T-helper 1 cell treated with Interleukin-12 subunit alpha and Interleukin-12 subunit beta and Interleukin-4 antibody, amounts not matched to agents 30 μg/mL and 1 μg/mL, for 36 hours (primary cell): ENCODE results near the gene PTGDS.

ENCODE experiments used
- H3K27ac Mint-ChIP-seq: one replicate; pipeline ENCODE4 v1.8.0; 2021; ENCODE audit warnings: mild to moderate bottlenecking, mixed read lengths
- H3K27me3 Mint-ChIP-seq: one replicate; pipeline ENCODE4 v1.8.0; 2021; ENCODE audit warnings: low read depth, mixed read lengths
- H3K36me3 Mint-ChIP-seq: one replicate; pipeline ENCODE4 v1.8.0; 2021; ENCODE audit warnings: low read depth, mixed read lengths
- H3K4me1 Mint-ChIP-seq: one replicate; pipeline ENCODE4 v1.8.0; 2021; ENCODE audit warnings: low read depth, mixed read lengths
- H3K4me3 Mint-ChIP-seq: one replicate; pipeline ENCODE4 v1.8.0; 2021; ENCODE audit warnings: mild to moderate bottlenecking, moderate library complexity, mixed read lengths
- H3K9me3 Mint-ChIP-seq: one replicate; pipeline ENCODE4 v1.8.0; 2021; ENCODE audit warnings: mixed read lengths

PTGDS gene

DNA sequence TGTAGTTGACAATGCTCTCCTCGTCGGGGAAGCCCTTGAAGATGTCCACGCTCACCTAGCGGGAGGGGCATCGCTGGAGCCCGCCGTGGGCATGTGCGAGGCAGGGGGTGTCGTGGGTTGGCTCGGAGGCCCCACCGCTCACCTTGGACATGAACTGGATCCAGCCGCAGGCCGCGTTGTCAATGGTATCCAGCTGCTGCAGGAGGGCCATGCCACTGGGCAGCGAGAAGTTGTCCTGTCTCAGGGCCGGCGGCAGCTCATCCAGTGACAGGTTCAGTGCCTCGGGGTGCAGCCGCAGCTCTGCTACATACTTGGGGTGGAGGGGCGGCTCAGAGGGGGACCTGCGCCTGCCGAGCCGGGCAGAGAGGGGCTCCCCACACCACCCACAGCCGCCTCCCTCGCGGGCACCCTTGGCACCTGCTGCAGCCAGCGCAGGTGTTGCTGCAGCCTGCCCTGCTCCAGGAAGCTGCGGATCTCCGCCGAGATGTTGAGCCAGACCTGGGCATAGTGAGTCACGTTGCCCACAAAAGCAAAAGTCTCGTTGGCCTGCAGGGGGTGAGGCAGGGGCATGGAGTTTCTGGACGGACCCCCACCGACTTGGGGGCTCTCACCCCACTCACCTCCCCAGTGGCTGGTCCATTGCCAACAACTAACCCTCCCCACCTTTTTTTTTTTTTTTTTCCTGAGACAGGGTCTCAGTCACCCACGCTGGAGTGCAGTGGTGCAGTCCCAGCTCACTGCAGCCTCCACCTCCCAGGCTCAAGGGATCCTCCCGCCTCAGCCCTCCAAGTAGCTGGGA is 41.7 kb downstream of the PTGDS start:
- Mint-ChIP-seq H3K9me3 (no peaks in the 10 kb centered on the region), H3K4me1 (peaks cover 3% of the 10 kb centered on the region), H3K27ac (no peak overlapping the region), H3K27me3 (no peaks in the 10 kb centered on the region), H3K4me3 (no peak overlapping the region), H3K36me3 (peaks cover 3% of the 10 kb centered on the region)

DNA sequence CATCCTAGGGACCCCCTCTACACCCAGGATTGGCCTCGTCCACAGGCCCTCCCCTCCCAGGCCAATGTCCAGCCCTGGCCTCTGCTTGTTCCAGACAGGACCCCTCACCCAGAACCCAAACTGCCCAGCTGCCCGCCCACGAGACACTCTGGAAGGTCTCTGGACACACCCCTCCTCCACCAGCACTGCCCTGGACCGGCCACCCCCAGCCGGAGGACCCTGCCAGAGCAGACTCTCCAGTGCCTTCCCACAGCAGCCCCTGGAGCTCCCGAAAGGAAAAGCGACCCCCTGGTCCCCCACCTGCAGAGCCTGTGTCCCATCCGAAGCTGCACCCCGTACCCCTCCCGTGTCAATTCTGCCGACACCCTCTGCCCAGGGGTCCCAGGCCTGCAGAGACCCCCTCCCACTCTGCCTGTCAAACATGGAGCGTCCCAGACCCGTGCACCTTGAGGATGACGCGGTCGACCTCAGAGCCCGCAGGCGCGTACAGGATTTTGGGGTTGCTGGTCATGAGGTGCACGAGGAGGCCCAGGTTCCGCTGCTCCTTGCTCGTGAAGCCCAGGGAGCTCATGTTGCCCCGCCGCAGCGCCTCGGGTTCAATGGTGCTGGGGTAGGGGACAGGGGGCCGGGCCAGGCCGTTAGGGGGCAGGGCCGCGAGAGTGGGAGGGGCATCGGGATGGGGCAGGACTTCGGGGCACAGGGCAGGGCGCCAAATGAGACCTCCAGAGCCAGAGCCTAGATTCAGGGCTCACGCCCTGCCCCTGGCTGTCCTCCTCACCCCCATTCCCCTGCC is 42.8 kb downstream of the PTGDS start:
- Mint-ChIP-seq H3K36me3 (peaks cover 3% of the 10 kb centered on the region), H3K27ac (no peak overlapping the region), H3K4me1 (peaks cover 3% of the 10 kb centered on the region), H3K27me3 (no peaks in the 10 kb centered on the region), H3K4me3 (no peak overlapping the region), H3K9me3 (no peaks in the 10 kb centered on the region)

DNA sequence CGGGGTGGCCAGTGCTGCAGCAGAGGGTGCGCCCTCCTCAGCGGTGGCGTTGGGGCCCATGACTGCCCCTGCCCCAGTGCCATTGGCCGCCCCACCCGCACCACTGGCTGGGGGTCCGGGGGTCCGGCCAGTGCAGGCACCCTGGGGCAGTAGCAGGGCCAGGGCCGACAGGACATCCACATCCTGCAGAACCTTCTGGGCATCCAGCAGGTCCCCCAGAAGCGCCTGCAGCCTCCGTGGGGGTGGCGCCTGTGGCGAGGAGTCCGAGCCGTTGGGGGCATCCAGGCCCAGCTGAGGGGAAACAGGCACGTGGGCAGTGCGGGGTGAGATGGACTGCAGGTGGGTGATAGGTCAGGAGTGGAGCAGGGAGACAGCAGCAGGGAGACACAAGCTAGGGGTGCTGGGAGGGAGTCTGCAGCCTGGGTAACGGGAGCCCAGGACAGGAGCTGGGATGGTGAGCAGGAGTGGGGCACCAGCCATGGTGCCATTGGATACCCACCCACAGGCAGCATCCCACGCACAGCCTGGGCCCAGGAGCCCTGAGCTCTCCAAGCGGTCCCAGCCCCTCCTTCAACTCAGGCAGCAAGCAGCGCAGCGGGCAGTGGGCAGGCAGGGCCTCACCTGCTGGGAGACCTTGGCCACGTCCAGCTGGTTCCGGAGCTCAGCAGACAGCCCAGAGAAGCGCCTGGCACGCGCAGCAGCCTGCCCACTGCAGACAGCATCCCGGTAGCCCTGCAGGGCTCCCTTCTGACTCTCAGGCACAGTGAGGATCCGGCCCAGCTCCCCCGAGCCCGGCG is 43.7 kb downstream of the PTGDS start:
- Mint-ChIP-seq H3K9me3 (no peaks in the 10 kb centered on the region), H3K36me3 (peaks cover 3% of the 10 kb centered on the region), H3K4me3 (no peak overlapping the region), H3K27ac (no peak overlapping the region), H3K4me1 (peaks cover 3% of the 10 kb centered on the region), H3K27me3 (no peaks in the 10 kb centered on the region)

DNA sequence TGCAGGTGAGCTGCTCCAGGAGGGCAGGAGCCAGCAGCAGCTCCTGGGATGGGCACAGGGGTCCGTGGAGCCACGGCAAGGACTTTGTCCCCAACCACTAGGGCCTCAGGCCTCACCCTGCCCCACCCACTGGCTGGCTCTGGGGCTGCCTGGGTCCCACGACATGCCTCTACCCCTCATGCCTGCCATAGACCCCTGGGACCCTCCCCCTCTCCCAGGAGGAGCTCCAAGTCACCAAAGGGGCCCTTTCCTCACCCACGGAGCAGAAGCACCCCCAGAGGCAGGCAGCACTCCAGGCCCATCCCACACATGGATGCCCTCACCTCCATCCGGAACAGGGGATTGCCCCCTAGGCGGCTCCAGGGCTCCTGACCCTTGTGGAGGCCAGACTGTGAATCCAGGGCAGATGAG is 44.3 kb downstream of the PTGDS start:
- H3K4me3 Mint-ChIP-seq = no peak overlapping the region
- no peak overlapping the region for H3K27ac Mint-ChIP-seq
- H3K36me3 Mint-ChIP-seq = peaks cover 3% of the 10 kb centered on the region
- no peaks in the 10 kb centered on the region for H3K27me3 Mint-ChIP-seq
- H3K4me1 Mint-ChIP-seq = peaks cover 3% of the 10 kb centered on the region
- H3K9me3 Mint-ChIP-seq = no peaks in the 10 kb centered on the region

DNA sequence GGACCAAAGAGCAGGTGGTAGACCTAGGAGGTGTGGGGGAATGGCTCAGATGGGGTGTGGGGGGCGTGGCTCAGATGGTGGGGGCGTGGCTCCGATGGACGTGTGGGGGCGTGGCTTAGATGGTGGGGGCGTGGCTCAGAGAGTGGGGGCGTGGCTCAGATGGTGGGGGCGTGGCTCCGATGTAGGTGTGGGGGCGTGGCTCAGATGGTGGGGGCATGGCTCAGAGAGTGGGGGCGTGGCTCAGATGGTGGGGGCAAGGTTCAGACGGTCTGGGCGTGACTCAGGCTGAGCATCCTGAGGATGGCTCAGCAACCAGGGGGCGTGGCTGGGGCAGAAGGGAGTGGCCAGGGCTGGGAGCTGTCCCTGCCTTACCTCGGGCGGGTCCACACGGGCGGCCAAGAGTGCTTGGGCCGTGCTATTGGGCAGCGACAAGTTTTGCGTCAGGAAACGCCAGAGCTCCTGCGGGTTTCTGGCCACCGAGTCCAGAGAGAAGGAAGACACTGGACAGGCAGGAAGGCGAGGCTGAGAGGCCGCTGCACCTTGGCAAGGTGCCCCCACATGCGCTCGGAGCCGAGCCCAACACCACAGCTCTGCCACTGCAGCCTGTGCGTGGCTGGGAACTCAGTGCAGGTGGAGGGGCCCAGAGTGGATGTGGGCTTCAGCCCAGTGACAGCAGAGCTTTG is 44.8 kb downstream of the PTGDS start:
- peaks cover 3% of the 10 kb centered on the region for H3K4me1 Mint-ChIP-seq
- H3K27me3 Mint-ChIP-seq = peaks cover 1% of the 10 kb centered on the region
- H3K9me3 Mint-ChIP-seq = no peaks in the 10 kb centered on the region
- H3K27ac Mint-ChIP-seq = no peak overlapping the region
- H3K36me3 Mint-ChIP-seq = no peaks in the 10 kb centered on the region
- H3K4me3 Mint-ChIP-seq = no peak overlapping the region

DNA sequence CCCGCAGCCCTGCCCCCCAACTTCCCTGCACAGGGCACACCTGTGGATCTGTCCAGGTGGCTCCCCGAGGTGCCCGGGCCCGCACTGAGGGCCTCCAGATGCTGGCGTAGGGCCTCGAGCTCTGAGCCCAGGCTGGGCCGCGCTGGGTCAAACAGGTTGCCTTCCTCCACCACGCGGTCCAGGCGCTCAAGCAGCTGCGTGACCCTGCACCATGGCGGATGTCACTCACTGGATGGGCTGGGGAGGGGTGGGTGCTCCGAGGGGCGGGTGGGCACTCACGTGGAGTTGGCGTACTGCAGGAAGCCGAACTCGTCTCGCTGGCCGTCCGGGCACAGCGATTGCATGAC is 45.3 kb downstream of the PTGDS start:
- H3K27ac Mint-ChIP-seq = no peak overlapping the region
- H3K4me3 Mint-ChIP-seq = no peak overlapping the region
- H3K9me3 Mint-ChIP-seq = no peaks in the 10 kb centered on the region
- peaks cover 4% of the 10 kb centered on the region for H3K27me3 Mint-ChIP-seq
- no peaks in the 10 kb centered on the region for H3K36me3 Mint-ChIP-seq
- peaks cover 5% of the 10 kb centered on the region for H3K4me1 Mint-ChIP-seq

DNA sequence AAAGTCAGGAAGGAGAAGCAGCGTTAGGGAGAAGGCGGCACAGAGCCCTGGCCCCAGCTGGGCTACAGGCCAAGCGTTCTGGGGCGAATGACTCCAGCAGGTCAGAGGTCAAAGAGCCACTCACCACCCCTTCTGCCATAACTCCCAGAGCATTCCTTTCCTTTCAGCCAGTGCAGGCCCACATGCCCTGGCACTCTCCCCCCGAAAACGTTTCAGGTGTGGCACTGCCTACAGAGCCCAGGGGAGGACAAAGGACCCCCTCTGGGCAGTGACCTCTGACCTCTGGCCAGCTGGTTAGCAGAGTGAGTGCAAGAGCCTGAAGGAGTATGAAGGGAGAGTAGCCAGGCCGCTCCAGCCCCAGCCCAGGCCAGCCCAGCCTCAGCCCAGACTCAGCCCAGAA is 45.9 kb downstream of the PTGDS start:
- Mint-ChIP-seq H3K36me3 (no peaks in the 10 kb centered on the region), H3K4me3 (no peak overlapping the region), H3K4me1 (peaks cover 5% of the 10 kb centered on the region), H3K27me3 (peaks cover 4% of the 10 kb centered on the region), H3K9me3 (no peaks in the 10 kb centered on the region), H3K27ac (no peak overlapping the region)

DNA sequence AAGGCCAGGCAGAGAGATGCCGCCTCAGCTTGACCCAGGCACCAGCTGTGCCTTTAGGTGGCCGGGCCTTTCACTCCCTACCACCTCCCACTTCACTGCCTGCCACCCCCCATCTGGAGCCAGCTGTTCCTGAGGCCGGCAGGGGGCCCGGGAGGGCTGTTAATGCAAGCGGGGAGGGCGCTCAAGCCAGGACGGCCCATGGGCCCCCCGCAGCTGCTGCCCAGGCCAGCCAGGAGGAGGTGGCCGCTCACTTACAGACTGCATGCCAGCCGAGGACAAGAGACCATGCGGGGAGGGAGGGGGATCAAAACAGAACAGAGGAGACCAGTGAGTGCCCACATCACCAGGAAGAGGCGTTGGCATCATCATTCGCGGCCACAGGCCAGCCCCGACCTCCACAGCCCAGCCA is 46.3 kb downstream of the PTGDS start:
- H3K36me3 Mint-ChIP-seq = no peaks in the 10 kb centered on the region
- no peaks in the 10 kb centered on the region for H3K9me3 Mint-ChIP-seq
- no peak overlapping the region for H3K4me3 Mint-ChIP-seq
- peaks cover 4% of the 10 kb centered on the region for H3K27me3 Mint-ChIP-seq
- peaks cover 5% of the 10 kb centered on the region for H3K4me1 Mint-ChIP-seq
- no peak overlapping the region for H3K27ac Mint-ChIP-seq

DNA sequence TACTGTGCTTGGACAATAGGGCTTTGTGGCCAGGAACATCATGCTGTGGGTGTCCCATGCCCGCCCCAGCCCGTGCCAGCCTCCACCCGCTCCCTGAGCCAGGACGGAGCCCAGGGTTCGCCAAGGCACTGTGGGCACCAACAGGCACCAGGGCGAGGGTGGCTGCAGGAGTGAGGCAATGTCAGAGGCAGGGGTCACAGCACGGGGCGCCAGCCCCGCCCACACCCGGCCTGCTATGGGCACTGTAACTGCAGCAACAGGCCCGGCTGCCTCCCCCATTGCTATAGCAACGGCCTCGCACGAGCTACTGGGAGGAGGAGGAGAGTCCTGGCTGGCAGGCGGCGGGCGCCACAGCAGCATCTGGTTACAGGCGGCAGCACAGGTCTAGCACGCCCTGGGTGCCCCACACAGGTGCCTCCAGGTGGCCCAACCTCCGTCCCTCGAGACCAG is 48.2 kb downstream of the PTGDS start:
- H3K4me3 Mint-ChIP-seq = no peak overlapping the region
- no peaks in the 10 kb centered on the region for H3K9me3 Mint-ChIP-seq
- H3K27me3 Mint-ChIP-seq = peaks cover 4% of the 10 kb centered on the region
- no peaks in the 10 kb centered on the region for H3K36me3 Mint-ChIP-seq
- H3K27ac Mint-ChIP-seq = no peak overlapping the region
- H3K4me1 Mint-ChIP-seq = peaks cover 11% of the 10 kb centered on the region

DNA sequence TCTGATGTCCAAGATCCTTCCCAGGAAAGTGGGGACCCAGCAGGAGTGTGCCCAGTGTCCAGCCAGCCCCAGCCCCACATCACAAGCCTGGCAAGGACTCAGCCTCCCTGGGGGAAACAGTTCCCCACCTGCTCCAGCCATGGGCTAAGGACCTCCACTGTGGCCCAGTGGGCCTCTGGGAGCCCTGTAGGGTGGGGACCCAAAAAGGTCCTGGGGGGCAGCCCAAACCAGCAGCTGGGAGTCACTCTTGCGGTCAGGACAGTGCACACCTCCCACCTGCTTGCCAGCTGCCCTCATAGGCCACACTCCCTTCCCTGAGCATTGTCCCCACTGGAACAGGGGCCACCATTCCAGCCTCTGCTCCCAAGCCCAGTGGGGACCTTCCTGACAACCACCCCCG is 49.1 kb downstream of the PTGDS start:
- Mint-ChIP-seq H3K27ac (no peak overlapping the region), H3K36me3 (no peaks in the 10 kb centered on the region), H3K4me3 (no peak overlapping the region), H3K9me3 (no peaks in the 10 kb centered on the region), H3K27me3 (peaks cover 4% of the 10 kb centered on the region), H3K4me1 (peaks cover 15% of the 10 kb centered on the region)

DNA sequence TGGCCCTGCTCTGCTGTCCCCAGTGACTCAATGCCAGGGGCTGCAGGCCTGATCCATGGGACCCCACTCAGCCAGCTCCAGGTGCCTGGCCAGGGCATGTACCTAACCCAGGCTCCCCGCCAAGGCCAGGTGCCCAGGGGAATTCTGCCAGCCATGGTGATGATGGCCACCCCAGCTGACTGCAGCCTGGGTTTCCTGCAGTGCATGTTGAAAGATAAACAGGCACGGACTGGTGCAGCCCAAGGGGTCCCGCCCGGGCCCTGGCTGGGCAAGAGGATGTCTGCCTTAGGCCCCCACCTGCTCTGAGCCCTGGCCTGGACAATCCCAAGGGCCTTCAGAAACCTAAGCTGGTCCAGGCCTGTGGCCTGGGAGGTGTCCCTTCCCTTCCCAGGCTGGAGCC is 49.5 kb downstream of the PTGDS start:
- Mint-ChIP-seq H3K27ac (no peak overlapping the region), H3K36me3 (no peaks in the 10 kb centered on the region)

DNA sequence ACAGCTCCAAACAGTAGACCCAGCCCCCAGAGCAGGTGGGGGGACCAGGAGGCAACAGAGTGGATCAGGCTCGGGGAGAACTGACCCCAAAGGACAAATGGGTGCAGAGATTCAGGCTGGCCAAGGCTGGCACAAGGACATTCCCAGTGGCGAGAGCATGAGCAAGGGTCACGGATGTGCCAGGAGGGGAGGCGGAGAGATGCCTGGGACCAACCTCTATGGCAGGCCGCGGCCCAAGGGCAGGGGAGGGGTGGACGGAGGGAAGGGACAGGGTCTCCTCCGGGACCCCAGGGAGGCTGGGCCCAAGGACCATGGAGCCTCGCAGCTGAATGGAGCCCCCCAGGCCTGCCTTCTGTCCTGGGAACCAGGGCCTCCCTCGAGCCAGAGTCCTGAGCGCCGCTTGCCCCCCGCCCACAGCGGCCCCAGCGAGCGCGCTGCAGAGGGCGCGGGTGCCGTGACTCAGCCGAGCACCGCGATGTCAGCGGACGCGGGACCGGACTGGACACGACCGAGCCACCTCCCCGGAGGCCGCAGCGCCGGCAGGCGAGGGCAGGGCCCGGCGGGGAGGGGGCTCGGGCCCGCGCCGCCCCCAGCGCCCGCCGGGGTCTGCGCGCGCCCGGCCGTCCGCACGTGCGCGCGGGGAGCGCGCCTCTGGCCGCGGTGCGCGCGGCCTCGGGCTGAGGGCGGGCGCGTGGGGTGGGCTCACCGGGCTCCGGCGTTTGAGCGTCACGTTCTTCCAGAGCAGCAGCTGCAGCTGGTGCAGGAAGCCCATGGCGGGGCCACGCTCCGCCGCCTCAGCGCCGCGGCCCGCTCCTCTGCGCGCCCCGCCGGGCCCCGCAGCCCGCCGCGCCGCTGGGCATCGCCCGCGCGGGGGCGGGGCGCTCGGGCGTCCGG is 50.3 kb downstream of the PTGDS start, which contains the start of gene ABCA2:
TSS of gene ABCA2 (minus strand) at position 869 of the 894 bp plus-strand sequence. CDS start at position 772, 97 bp downstream.
- H3K9me3 Mint-ChIP-seq = no peaks in the 10 kb centered on the region
- H3K27me3 Mint-ChIP-seq = peaks cover 4% of the 10 kb centered on the region
- peak within 1 kb of the TSS; percentile 82 for H3K4me3 Mint-ChIP-seq
- H3K27ac Mint-ChIP-seq = peak within 1 kb of the TSS; percentile 73
- H3K36me3 Mint-ChIP-seq = no peaks in the 10 kb centered on the region
- peaks cover 19% of the 10 kb centered on the region for H3K4me1 Mint-ChIP-seq

More for the DNA sequence above, 49.5 kb downstream of the PTGDS start:
- Mint-ChIP-seq H3K4me1 (peaks cover 16% of the 10 kb centered on the region), H3K27me3 (peaks cover 4% of the 10 kb centered on the region), H3K9me3 (no peaks in the 10 kb centered on the region), H3K4me3 (peak overlapping the region; percentile 82)

DNA sequence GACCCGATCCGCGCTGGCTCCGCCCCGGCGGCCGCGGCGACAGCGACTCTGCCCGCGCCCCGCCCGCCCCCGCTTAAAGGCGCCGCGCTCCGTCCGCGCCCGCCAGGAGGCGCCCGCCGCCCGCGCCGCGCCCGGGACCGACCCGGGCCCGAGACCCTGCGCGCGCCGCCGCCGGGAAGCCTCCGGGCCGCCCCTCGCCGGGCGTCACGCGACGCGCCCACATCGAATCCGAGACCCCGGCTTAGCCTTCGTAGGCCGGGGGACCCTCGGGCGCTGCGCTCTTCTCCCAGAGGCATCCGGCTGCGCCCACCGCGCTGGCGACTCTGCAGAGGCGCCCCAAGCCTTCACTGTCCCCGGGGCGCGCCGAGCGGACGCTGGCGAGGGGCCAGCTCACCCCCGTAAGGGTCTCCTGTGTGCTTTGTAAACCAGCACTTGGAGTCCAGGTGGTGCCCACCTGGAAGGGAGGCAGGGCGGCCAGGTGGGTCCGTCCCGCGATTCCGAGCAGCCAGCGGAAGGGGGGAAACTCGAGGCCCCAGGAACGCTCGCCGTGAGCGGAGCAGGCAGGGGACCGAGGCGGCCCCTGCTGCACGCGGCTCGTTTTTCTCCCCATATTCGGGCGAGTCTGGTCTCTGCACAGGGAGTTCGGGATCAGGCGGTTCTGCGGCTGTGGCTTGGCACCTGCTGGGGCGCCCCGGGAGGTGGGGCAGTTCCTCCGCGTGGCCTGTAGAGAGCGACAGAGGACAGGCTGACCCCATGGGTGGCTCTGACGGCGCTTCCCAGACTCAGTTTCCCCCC is 51.2 kb downstream of the PTGDS start:
- Mint-ChIP-seq H3K4me1 (peaks cover 23% of the 10 kb centered on the region), H3K27ac (peak overlapping the region; percentile 73), H3K4me3 (peak overlapping the region; percentile 74), H3K27me3 (peaks cover 4% of the 10 kb centered on the region), H3K36me3 (no peaks in the 10 kb centered on the region), H3K9me3 (no peaks in the 10 kb centered on the region)
